ENCODE results near the gene CREB1.
A peak's percentile ranks its signal among the peaks of the same experiment; 100 is the strongest.

CREB1 gene

DNA sequence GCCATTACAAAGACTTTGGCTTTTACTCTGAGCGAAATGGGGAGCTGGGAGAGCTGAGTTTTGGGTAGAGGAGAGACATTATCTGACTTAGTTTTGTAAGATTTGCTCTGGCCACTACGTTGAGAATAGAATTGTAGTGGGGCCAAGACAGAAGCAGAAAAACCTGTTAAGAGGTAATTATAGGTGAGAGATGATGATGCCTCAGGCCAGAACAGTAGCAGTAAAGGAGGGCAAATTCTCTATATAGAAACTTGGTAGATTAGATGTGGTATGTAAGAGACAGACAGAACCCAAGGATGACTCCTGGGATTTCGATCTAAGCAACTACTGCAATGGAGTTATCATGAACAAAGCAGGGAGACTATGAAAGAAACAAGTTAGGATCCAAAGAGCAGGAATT lies 17.4 kb upstream of the CREB1 start:
- no peak for DNase-seq (ENCODE audit: extremely low read depth, low read depth)

GRCh38 chr2:207513551-207514257 lies 16.1 kb upstream of the CREB1 start:
- peak; percentile 90 for DNase-seq (ENCODE audit: extremely low read depth, low read depth)
- TF ChIP-seq CTCF (IDR thresholded peaks at IDR 0.05; ENCODE audit: low read depth, low read length) = no peak

More for the DNA sequence above, 17.4 kb upstream of the CREB1 start:
- no peak for TF ChIP-seq CTCF (IDR thresholded peaks at IDR 0.05; ENCODE audit: low read depth, low read length)

DNA sequence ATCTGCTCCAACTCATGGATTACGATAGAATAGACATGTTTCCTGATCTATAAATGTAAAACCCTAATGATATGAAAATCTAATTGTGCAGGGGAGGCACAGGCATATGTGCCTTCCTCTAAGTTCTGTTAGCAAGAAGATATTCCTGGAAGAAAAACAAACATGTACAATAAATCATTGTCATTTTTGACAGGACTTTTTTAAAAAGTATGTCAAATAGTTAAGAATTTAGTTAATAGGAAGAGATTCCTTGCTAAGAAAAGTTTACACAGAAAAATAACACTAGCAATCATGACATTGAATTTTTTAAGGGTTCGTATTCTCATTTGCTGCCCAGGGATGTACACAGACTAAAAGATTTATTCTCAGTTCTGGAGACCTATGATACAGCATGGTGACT lies 15.3 kb upstream of the CREB1 start:
- TF ChIP-seq CTCF (IDR thresholded peaks at IDR 0.05; ENCODE audit: low read depth, low read length) = no peak
- no peak for DNase-seq (ENCODE audit: extremely low read depth, low read depth)

DNA sequence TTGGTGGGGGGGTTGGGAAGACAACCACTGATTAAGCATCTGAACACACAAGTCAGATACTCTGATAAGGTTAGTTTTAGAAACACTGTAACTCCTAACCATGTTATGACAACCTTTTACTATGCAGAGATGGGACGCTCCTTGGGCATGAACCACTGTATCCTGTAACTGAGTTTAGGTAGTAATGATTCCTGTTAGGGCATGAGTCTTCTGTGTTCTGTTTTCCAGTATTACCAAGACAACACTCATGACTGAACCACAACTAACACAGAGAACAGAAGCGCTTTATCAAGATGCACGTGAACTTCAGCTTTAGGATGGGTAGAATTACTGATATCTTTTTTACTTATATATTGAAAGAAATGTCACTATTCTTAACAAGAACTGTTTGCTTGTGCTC lies 14.1 kb upstream of the CREB1 start:
- no peak for TF ChIP-seq CTCF (IDR thresholded peaks at IDR 0.05; ENCODE audit: low read depth, low read length)
- DNase-seq (ENCODE audit: extremely low read depth, low read depth) = no peak

DNA sequence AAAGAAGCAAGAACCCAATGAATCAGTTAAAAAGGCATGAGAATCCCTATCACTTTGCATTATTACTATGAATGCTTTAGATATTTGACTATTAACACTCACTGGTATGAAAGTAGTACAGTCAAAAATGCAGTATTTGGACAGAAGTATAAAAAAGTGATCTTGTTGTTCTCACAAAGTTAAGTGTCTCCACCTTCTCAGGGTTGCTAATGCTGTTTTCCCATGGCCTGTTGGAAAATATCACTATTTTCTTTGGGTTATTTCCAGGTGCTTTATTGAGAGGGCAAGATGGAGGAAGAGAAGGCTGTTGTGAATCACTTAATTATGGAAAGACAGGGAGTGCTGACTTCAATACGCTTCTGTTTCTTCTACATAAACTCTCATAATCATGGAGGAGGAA lies 13.6 kb upstream of the CREB1 start:
- no peak for TF ChIP-seq CTCF (IDR thresholded peaks at IDR 0.05; ENCODE audit: low read depth, low read length)
- DNase-seq (ENCODE audit: extremely low read depth, low read depth) = no peak

GRCh38 chr2:207523005-207523404 lies 6.8 kb upstream of the CREB1 start:
- no peak for DNase-seq (ENCODE audit: extremely low read depth, low read depth)
- TF ChIP-seq CTCF (IDR thresholded peaks at IDR 0.05; ENCODE audit: low read depth, low read length) = no peak

DNA sequence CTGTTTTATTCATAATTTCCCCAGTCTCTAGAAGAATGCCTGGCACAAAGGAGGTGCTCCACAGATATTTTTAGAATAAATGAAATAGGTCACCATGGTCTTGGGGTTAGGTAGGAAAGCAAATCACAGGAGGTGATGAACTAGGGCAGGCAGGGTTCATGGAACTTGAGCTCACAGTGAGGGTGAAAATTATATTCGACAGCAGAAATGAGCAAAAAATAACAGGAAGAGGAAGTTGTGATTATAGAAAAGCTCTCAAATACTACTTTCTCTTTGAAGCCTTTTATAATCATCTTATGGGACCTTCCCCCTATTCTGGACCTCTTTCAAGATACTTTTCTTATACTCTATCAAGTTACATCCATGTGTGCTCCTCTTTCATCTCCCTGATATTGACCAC lies 4.5 kb upstream of the CREB1 start:
- no peak for TF ChIP-seq CTCF (IDR thresholded peaks at IDR 0.05; ENCODE audit: low read depth, low read length)
- DNase-seq (ENCODE audit: extremely low read depth, low read depth) = no peak
